RKO (cell line): ENCODE measurements around the gene LTF.
"Not testable (repeated sequence)": the region's sequence is repeated elsewhere in the genome, so short reads cannot be mapped to it uniquely, and the experiment has no call there.

Experiments used
- DNase-seq: peaks from one replicate; pipeline ENCODE4 v3.0.0-alpha.2; 2016; ENCODE audit warnings: low spot score

The LTF gene

GRCh38 chr3:46393554-46394434, 70.9 kb downstream of the LTF start:
- no peak for DNase-seq

GRCh38 chr3:46393011-46393410, 71.7 kb downstream of the LTF start:
- no peak for DNase-seq

- not testable (repeated sequence) for DNase-seq
Measured at GRCh38 chr3:46391526-46391925, 73.2 kb downstream of the LTF start.

- DNase-seq, result no peak
Measured at GRCh38 chr3:46389306-46389705, 75.4 kb downstream of the LTF start.

DNA sequence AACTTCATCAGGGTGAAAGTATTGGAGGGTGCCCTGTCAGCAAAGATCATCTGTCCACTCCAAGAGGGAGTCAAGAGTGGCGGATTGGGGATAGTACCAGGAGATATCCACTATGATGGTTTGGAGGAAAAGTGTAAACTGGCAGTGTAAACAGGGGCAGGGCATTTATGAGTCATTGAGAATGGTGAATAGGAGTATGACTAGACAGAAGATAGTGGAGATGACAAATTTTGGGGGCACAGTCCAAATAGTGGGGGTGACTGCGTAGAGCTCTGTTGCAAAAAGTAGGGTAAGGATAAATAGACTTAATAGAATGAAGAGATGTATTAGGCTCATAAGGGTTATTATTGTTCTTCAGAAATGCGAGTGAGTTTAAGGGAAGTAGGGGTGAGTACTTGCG, 75.9 kb downstream of the LTF start:
- DNase-seq, result not testable (repeated sequence)

GRCh38 chr3:46386205-46386604, 78.5 kb downstream of the LTF start:
- peak; percentile 70 for DNase-seq
